ENCODE results near the gene DUSP8. TPM values are rescaled to one million over a fixed set of nuclear protein-coding genes. Genes with fewer than 3 reads are reported as not detected.

The DUSP8 gene
- polyA plus RNA-seq, 1 donor: 3.2 TPM

DNA sequence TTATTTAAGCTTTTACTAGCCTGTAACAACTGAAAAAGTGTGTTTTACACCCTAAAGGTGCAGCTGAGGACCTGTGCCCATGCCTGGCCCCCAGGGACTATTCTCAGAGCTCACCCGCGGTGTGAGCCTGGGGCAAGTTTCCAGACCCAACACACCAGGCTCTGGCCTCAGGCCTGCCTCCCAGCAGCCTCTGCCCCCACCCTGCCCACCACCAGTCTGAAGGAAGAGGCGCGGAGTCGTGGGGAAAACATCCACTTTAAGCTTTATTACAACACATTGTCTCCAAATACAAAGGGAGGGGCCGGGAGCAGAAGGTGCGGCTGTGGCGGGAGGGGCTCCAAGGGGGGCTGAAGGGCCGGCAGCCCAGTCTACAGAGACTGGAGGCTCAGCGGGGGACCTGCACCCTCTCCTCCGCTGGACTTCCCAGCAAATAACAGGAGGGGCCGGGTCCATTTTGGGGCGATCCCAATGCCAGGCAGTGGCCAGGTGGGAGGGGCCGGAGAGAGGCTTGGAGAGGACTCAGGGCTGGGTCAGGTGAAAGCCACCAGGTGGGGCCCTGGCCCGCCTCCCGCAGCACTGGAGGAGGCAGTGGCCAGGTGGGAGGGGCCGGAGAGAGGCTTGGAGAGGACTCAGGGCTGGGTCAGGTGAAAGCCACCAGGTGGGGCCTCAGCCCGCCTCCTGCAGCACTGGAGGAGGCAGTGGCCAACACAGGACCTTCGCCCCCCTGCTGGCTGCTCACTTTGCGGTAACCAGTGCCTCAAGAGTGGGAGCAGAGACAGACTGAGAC lies 18.1 kb downstream of the DUSP8 start:
- DNase-seq: no peak

DNA sequence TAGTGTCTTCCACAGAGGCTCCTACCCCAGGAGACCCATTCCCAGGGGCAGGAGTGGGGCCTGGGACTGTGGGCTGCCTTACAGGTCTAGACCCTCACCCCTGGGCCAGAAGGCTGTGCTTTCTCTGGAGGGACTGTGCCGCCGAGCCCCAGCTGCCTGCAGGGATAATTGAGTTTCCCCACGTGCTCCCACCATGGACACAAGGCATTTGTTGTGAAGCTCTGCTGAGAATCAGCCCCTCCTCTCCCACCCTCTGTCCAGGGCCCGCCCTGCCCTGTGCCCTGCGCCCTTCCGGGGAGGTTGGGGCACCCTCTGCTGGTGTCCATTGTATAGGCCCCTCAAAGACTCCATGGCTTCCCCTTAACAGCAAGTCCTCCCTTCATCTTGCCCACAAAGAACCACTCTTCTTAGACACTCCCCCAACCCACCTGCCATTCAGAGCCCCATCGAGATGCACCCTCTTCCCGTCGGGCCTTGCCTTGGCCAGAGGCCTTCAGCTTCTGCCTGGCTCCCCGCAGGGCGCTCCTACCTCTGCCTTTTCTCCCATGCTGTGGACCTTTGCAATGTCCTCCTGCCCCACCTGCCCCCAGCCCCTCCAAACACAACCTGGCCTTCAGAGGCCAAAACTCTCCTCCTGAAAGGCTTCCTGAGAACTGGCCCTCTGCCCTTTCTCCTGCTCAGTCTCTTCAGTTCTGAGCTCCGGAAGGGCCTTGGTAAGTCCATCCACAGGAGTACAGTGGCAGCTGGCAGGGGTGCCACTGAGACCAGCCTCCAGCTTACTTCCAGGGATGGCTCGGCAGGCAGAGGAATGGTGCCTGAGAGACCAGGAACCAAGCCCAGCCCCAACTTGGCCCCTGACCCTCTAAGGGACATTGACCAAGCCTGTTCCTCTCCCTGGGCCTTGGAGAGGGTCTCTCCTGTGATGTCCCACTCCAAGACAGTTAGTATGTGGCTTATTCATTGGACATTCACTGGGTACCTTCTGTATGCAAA lies 22.4 kb downstream of the DUSP8 start:
- no peak for DNase-seq

DNA sequence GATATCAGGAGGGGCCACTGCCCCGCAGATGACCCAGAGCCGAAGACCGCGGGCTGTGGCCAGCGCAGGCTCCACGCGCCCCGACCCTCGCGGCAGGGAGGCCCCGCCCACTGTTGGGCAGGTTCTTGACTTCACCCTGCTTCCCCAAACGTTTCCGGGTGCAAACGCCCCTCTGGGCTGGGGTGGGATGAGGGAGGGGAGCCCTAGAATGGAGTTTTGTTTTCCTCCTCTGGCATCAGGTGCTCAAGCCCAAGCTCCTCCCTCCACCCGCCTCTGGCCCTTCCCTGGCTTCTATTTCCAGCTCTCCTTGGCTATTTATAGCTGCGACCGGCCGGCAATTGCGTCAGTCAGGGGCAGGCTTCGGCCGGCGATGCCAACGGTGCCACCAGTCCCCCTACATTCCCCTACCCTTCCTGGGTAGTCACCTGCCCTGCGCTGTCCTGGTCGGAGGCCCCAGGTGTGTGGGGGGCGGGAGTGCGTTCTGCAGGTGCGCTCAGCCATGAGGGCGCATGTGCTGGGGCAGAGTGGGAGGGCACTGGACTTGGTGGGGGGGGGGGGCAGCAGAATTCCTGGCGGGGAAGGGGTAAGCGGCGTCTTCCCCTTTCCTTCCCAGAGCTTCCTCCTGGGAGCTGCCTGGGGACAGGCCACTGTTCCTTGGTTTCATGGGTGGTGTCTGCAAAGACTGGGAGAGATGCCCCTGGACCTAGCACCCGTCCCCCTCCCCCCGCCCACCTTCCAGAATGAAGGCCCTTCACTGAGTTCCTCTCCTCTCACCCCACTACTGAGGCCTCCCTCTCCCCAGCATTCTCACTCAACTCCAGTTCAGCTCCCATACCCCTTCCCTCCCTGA lies 23.6 kb downstream of the DUSP8 start:
- peak; percentile 79 for DNase-seq

DNA sequence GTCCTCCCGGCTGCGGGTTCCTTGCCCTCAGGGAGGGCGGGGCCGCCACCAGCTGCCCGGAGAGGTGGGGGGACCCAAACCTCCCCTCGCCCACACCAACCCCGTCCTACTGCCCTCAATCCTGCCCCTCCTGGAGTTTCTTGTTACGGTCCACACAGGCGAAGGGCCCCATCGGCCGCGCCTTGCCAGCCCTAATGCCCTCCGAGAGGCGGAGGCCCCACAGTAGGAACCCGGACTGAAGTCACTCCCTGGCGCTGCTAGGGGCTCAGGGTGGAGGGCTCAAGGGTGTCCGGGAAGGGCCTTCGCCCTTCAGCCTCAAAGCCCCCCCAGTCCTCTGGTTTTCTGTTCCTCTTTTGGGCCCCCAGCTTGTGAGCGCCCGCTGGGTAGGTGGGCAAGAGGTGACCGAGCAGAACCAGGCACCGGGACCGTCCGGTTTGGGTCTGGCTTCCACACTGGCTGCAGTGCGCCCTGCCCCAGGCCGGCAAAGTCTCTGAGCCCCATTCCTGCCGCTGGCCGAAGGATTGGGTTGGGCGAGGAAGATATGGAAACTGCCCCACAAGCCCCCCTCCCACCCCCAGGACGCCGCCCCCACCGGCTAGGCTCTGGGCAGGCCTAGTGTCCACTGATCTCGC lies 24.5 kb downstream of the DUSP8 start:
- no peak for DNase-seq

DNA sequence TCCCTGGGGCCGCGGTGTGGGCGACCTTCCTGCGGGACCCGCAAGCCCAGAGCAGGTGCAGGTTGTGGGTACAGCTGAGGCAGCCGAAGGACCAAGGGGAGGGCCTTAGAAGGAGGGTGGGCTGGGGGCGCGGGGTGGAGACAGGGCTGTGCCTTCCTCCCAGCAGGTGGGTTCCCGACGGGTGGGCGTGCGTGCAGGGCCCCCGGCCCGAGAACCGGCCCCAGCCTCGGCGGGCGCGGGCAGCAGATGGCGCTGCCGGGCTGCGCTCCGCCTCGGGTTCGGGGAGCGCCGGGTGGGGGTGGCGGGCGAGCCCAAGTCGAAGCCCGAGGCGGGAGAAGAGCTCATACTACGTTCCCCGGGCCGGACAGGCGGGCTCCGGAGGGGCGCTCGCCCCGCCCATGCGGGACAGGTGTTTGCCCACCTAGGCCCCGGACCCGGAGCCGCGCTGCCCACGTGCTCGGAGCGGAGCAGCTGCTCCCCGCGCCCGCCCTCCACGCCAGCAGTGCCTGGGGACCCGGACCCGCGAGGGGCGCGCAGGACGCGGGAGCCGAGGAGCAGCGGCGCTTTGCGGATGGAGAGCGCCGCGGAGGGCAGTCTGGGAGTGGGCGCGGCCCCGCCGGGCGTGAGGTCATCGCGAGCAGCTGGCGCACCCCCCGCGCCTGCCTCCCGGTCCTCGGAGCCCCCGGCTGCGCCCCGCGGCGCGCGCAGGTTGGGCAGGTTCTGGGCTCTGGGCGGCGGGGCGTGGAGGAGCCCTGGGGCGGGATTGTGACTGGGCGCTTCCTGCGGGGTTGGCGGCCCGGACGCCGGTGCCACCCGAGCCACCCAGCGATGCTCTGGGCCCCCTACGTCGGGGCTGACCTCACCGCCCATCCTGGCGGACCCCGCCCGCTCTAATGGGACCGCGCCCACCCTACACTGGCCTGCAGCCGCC lies 25.3 kb downstream of the DUSP8 start:
- DNase-seq: peak; percentile 50

DNA sequence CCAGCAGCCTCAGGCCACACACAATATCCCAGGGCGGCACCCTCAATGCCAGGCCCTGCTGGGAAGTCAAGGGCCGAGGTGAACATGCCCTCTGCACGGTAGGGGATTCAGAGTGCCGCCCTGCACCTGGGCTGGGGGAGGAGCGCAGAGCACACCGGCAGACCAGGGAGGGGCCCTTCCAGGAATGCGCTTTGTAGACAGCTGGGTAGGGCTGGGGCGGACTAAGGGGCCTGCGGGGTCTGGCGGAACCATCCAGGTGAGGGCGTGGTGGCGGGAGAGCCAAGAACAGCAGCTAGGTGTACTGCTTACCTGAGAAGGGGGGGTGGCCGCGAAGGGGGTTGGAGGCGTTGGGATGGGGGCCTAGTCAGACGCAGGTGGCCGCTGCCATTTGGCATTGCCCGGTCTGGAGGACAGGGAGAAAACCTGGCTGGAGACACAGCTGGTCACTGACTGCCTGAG lies 26.0 kb downstream of the DUSP8 start:
- no peak for DNase-seq

DNA sequence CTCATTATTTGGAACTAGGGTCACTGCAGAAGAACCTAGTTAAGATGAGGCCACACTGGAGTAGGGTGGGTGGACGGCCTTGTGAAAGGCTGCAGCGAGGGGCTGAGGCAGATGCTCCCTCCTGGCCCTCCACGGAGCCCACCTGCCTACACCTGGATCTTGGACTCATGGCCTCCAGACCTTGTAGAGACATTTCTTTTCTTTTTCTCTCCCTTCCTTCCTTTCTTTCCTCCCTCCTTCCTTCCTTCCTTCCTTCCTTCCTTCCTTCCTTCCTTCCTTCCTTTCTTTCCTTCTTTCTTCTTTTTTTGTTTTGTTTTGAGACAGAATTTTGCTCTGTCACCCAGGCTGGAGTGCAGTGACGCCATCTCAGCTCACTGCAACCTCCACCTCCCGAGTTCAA lies 26.6 kb downstream of the DUSP8 start:
- DNase-seq: no peak

DNA sequence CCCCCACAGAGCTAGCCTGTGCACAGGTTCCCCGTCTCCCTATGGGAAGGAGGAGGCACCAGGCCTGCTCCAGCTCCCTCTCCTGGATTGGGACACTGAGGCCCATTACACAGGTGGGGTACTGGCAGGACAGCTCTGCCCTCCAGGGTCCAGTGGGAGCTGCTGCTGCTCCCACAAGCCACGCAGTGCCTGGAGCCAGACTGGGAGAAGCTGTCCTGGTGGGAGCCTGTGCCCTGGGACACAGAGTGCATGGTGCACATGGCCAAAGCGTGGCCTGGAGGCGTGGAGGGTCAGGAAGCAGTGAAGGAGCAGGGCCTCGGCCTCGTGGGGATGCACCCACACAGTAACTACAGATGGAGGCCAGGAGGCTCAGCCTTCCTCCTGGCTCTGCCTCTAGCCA lies 27.5 kb downstream of the DUSP8 start:
- DNase-seq: no peak

DNA sequence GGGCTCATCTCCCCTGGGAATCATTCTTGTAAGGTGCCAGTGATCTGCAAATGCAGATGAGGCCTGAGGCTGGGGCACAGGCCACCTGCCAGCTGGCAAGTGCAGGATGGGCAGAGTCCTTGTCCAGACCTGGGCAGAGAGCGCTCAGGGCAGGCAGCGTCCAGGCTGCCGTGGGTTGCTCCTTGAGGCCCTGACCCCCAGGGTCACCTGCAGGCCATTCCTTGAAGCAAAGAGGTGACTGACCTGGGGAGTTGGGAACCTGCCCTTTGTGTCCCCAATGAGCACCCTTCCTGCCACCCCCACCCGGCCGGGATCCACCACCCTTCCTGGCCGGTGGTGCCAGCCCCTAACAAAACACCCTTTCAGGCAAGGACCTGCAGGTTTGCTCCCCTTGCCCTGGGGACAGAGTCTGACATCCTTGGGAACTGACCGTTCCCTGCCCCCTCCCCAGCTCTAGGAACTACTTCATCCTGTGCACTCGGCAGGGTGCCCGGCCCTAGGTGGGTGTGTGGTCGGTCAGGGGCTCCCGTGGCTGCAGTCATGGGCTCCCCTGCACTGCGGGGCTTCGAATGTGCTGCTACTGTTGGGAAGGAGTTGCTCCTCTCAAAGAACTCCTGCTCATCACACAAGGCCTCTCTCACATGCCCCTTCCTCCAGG lies 28.3 kb downstream of the DUSP8 start:
- no peak for DNase-seq

DNA sequence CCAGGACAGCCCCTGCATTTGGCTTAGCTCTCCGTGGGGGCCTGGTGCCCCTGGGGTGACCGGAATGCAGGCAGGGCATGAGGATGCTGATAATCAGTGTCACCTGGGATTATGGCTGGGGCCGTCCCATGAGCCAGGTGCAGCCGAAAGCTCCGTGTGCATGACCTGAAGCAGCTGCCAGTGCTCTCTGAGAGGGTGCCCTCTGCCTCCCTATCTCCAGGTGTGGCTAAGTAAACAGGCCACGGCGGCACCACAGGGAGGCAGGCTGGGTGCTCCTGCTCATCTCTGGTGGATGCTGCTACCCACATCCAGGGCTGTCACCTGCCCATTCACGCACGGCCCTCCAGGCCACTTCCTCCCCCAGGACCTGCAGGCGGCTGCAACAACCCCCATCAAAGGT lies 29.8 kb downstream of the DUSP8 start:
- DNase-seq: no peak

DNA sequence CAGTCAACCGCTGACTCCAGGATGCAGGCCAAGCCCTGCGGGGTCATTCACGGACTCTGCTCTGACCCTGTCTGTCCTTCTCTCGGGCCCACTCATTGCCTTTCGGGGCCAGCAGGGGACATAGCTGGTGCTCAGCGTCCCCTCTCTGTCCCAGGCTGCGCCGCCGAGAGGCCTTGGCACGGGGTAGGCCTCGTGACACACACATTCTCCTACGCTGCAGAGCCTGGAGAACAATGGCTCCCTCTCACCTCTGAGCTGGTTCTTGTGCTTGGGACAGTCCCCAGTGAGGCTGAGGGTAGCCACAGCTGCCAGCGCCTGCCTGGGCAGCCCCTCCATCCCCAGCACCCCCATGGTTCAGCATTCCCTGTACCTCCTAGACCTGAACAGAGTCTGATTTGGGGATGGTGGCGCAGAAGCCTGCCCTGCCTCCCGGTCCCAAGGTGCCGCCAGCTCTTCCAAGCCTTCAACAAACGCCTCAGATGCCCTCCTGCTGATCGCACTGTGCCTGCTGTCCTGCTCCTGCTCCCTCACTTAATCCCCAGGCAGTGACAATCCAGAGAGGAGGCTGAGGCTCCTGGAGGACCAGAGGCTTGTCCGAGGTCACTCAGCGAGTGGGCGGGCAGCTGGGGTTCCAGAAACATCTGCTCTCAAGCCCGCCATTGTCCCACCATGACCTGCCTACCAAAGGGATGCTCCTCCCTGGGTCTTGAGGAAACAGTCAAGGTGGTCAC lies 30.4 kb downstream of the DUSP8 start:
- DNase-seq: no peak

DNA sequence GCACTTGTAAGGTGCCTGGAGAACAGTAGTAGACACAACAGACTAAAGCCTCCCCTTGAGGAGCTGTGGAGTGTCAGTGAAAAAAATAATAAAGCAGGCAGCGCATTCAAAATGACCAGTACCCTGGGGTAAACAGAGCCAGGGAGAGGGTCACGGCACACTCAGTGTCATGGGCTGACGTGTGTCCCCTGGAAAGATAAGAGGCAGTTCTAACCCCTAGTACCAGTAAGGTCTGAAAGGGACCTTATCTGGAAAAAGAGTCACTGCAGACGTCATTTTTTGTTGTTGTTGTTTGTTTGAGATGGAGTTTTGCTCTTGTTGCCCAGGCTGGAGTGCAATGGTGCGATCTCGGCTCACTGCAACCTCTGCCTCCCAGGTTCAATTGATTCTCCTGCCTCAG lies 32.0 kb downstream of the DUSP8 start:
- DNase-seq: no peak

DNA sequence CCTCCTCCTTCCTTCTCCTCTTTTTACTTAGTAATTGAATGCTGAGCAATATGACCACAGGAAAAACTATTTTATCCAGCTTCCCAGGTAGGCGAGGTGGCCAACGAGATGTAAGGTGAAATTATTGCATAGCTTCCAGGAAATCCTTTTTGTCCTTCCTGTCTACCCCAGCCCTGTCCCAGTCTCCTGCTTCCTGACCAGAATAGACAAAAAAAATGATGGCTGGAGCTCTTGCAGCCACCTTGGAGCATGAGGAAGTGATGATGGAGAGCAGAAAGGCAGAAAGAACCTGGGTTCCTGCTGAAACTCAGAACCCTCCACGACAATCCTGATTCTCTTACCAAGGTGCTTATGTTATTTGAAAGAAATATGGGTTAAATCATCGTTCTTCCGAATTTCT lies 33.9 kb downstream of the DUSP8 start:
- DNase-seq: no peak

DNA sequence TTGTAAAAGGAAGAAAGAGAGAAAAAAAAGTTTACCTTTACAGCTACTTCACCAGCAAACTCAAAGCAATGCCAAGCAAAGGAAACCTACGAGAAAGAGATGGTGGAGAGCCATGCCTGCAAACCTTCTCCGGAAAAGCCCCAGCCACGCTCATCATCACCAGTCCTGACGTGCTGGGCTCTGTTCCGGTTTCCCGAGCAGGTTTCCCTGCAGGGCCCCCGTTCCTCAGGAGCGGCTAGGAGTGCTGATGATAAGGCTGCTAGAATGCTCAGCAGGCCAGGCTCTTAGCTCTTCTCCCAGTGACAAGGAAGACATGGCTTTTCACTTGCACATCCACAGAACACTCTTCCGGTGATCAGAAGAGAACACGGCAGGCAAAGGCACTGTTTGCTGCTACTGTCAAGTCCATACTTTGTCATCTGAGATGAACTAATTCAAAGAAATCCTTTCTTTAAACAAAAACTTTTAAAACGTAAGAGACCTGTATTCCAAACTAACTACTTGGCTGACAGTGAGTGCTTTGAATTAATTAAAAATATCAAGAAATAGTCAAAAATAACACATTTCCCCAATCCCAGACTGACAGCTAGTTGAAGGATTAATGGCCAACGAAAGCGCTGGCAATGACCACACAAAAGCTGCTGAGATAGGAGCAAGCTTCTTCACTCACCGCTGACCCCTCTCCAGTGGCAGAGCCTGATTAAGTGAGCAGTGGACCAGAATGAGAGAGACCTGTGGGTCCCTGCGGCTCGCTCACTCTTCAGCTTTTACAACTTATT lies 35.8 kb downstream of the DUSP8 start:
- no peak for DNase-seq

DNA sequence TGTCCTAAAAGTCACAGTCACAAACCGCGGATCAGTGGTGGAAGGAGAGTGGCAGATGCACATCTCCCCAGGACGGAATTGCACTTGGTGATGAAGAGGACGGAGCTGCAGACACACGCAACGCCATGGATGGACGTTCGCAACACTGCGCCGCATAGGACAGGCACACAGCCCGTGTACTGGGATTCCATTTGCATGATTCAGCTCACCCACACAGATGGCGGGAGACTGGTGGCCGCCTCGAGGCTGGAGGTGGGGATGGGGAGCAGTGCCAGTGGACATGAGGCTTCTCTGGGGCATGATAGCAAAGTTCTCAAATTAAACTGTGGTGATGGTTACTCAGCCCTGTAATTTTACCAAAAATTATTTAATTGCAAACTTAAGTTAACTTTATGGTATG lies 37.4 kb downstream of the DUSP8 start:
- no peak for DNase-seq

DNA sequence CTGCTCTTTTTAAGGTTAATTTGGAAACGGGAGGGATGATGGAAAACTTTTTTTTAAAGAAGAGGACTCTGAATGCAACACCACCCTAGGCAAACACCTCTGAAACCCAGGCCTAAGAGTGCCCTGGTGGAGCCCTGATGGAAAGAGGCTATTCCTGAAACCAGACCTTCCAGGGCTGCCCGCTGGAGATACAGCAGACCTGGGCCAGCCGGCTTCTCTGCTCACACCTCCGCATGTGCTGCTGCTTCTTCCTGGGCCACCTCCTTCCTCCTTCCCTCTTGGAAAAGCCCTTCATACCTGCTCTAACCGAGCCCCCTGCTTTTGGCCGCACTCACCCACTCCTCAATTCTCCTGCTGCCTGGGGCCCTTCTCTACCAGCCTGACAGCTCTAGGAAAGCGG lies 37.9 kb downstream of the DUSP8 start:
- no peak for DNase-seq

DNA sequence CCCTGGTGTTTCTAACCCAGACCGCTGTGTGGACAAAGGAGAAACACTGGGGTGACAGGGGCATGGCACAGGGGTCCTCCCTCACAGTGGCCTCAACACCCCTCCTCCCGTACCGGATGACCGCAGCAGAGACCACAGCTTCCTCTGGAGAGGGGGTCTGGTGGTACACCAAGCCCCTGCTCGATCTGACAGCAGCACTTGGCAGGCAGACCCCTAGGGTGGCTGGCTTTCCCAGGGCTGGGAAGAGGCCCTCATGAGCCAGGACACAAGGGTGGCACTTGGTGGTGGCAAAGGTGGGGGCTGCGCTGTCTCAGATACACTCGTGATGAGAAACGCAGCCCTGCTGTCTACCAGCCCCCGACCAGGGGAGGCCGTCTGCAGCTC lies 38.7 kb downstream of the DUSP8 start:
- no peak for DNase-seq

DNA sequence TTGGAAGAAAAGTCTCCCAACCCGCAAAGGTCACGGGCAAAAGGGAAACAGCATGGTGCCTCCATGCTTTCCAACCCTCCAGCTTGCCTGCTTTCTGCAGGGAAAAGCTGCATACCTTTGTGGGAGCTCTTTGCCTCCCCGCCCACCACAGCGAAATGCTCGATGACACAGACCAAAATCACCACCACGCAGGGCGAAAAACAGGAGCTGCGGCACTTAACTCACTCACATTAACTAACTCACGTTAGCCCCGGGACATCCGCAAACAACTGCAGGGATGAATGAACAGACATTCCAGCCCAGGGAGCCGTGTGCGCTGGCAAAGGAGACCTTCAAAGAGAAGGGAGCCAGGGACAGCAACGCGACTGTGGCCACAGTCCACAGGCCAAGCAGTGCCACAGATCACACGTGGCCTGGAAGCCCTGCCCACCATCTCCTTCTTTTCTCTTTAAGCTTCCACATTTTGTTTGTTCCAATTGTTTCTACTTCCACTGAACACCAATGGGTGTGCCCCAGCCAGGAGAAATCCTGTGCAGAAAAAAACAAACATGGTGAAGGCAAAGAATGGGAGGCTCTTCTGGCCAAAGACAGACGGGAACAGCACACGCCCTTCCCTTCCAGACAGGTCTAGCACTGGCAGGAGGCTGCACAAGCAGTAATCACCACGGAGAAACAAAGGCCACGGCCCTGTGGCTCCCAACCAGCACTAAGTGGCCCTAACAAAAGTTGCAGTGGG lies 39.3 kb downstream of the DUSP8 start:
- peak; percentile 40 for DNase-seq

All from left kidney (tissue), 2 donors.